NT2/D1 (cell line): ENCODE results near the gene HS3ST6.

Source experiments
- DNase-seq: peaks from one replicate; pipeline ENCODE4 v3.0.0-alpha.2; 2011; ENCODE audit warnings: low read depth, low spot score
- H3K27me3 ChIP-seq: 2 replicates; pipeline ENCODE4 v1.6.0; 2011; ENCODE audit warnings: mild to moderate bottlenecking; ENCODE audit not compliant: insufficient read length, insufficient read depth
- H3K36me3 ChIP-seq: 2 replicates; pipeline ENCODE4 v1.6.1; 2011; ENCODE audit warnings: mild to moderate bottlenecking, low read length, mixed read lengths; ENCODE audit not compliant: insufficient read depth, insufficient read length
- H3K4me1 ChIP-seq: 2 replicates; pipeline ENCODE4 v1.5.1; 2011; ENCODE audit not compliant: insufficient read depth, insufficient read length
- H3K4me3 ChIP-seq: 2 replicates; pipeline ENCODE4 v1.5.1; 2011; ENCODE audit warnings: low read depth; ENCODE audit not compliant: insufficient read length
- H3K9ac ChIP-seq: 2 replicates; pipeline ENCODE4 v1.6.0; 2011; ENCODE audit warnings: low read depth; ENCODE audit not compliant: insufficient read length
- H3K9me3 ChIP-seq: 2 replicates; pipeline ENCODE4 v1.5.1; 2011; ENCODE audit warnings: mild to moderate bottlenecking, low read length; ENCODE audit not compliant: insufficient read depth
- SUZ12 ChIP-seq: IDR thresholded peaks from 2 replicates; pipeline ENCODE4 v1.6.1; 2011; ENCODE audit not compliant: insufficient read length, insufficient read depth; ENCODE audit errors: extremely low read depth
- YY1 ChIP-seq: IDR thresholded peaks from 2 replicates; pipeline ENCODE4 v1.6.1; 2011; ENCODE audit not compliant: insufficient read length, insufficient read depth
- ZNF274 ChIP-seq: IDR thresholded peaks from 2 replicates; pipeline ENCODE4 v1.6.1; 2011; ENCODE audit warnings: mild to moderate bottlenecking, low read depth, low read length

HS3ST6 gene

GRCh38 chr16:1950559-1950958 lies 32.3 kb upstream of the HS3ST6 start:
- Histone ChIP-seq H3K4me3 (no peak overlapping the region), H3K9ac (no peak overlapping the region), H3K27me3 (no peaks in the 10 kb centered on the region), H3K9me3 (no peaks in the 10 kb centered on the region), H3K36me3 (no peaks in the 10 kb centered on the region), H3K4me1 (peaks cover 16% of the 10 kb centered on the region)
- no peak for DNase-seq
- TF ChIP-seq YY1 (no peak), SUZ12 (no peak), ZNF274 (no peak)

- no peaks in the 10 kb centered on the region for H3K27me3 ChIP-seq
- no peak overlapping the region for H3K4me3 ChIP-seq
- no peak for DNase-seq
- TF ChIP-seq SUZ12 (no peak), YY1 (no peak), ZNF274 (no peak)
- no peaks in the 10 kb centered on the region for H3K9me3 ChIP-seq
- peaks cover 18% of the 10 kb centered on the region for H3K4me1 ChIP-seq
- H3K9ac ChIP-seq, result no peak overlapping the region
- no peaks in the 10 kb centered on the region for H3K36me3 ChIP-seq
These were observed 31.8 kb upstream of the HS3ST6 start for GRCh38 chr16:1950047-1950446.

GRCh38 chr16:1949507-1949906 lies 31.3 kb upstream of the HS3ST6 start:
- Histone ChIP-seq H3K27me3 (no peaks in the 10 kb centered on the region), H3K4me1 (peaks cover 15% of the 10 kb centered on the region), H3K36me3 (no peaks in the 10 kb centered on the region)

GRCh38 chr16:1947369-1947670 lies 29.1 kb upstream of the HS3ST6 start:
- H3K4me1 ChIP-seq, result peaks cover 13% of the 10 kb centered on the region
- H3K36me3 ChIP-seq, result no peaks in the 10 kb centered on the region
- DNase-seq, result no peak
- H3K27me3 ChIP-seq, result no peaks in the 10 kb centered on the region
- H3K4me3 ChIP-seq, result no peak overlapping the region
- H3K9ac ChIP-seq, result no peak overlapping the region
- no peaks in the 10 kb centered on the region for H3K9me3 ChIP-seq
- TF ChIP-seq ZNF274 (no peak), YY1 (no peak), SUZ12 (no peak)

More at GRCh38 chr16:1949507-1949906, 31.3 kb upstream of the HS3ST6 start:
- H3K4me3 ChIP-seq, result no peak overlapping the region
- no peak overlapping the region for H3K9ac ChIP-seq
- DNase-seq, result no peak
- no peak for TF ChIP-seq YY1
- TF ChIP-seq ZNF274, result no peak
- TF ChIP-seq SUZ12, result no peak
- H3K9me3 ChIP-seq, result no peaks in the 10 kb centered on the region

- TF ChIP-seq SUZ12 (no peak), YY1 (no peak), ZNF274 (no peak)
- DNase-seq, result no peak
- H3K27me3 ChIP-seq, result no peaks in the 10 kb centered on the region
- H3K9ac ChIP-seq, result no peak overlapping the region
- H3K4me3 ChIP-seq, result no peak overlapping the region
- H3K4me1 ChIP-seq, result peaks cover 19% of the 10 kb centered on the region
- no peaks in the 10 kb centered on the region for H3K36me3 ChIP-seq
- no peaks in the 10 kb centered on the region for H3K9me3 ChIP-seq
These were observed 28.5 kb upstream of the HS3ST6 start for GRCh38 chr16:1946495-1947368.

- peaks cover 26% of the 10 kb centered on the region for H3K4me1 ChIP-seq
- no peak overlapping the region for H3K9ac ChIP-seq
- TF ChIP-seq SUZ12 (no peak), ZNF274 (no peak), YY1 (no peak)
- no peaks in the 10 kb centered on the region for H3K9me3 ChIP-seq
- no peaks in the 10 kb centered on the region for H3K27me3 ChIP-seq
- no peak overlapping the region for H3K4me3 ChIP-seq
- peaks cover 3% of the 10 kb centered on the region for H3K36me3 ChIP-seq
- DNase-seq, result no peak
These were observed 27.6 kb upstream of the HS3ST6 start for GRCh38 chr16:1945559-1946391.

- Histone ChIP-seq H3K4me3 (no peak overlapping the region), H3K9me3 (no peaks in the 10 kb centered on the region), H3K27me3 (no peaks in the 10 kb centered on the region), H3K36me3 (peaks cover 13% of the 10 kb centered on the region), H3K4me1 (peaks cover 28% of the 10 kb centered on the region), H3K9ac (no peak overlapping the region)
- TF ChIP-seq ZNF274, result no peak
- TF ChIP-seq SUZ12, result no peak
- no peak for TF ChIP-seq YY1
- no peak for DNase-seq
These were observed 26.5 kb upstream of the HS3ST6 start for GRCh38 chr16:1944612-1945199.
